SU-DHL-6 (cell line): Measurements from ENCODE around the gene NOVA2.

Source experiments
- CTCF ChIP-seq: fragments of 200-600 bp; sonication (generic); IDR thresholded peaks from one replicate; pipeline ENCODE4 v1.5.1; 2017; ENCODE audit warnings: antibody characterized with exemption, mild to moderate bottlenecking, low read length, moderate library complexity; ENCODE audit not compliant: insufficient read depth, poor library complexity, severe bottlenecking
- EZH2phosphoT487 ChIP-seq: fragments of 200-600 bp; sonication (generic), shearing (Covaris generic); conservative IDR thresholded peaks from 2 replicates; pipeline ENCODE4 v1.6.1; 2018; ENCODE audit warnings: mild to moderate bottlenecking, antibody characterized with exemption, low read length, moderate library complexity, mixed read lengths

GRCh38 chr19:46017095-46017429, 43.4 kb upstream of the NOVA2 start:
- TF ChIP-seq CTCF (no peak), EZH2phosphoT487 (no peak)
